ENCODE data around the gene SSX3.
"Not testable (repeated sequence)": the region's sequence is repeated elsewhere in the genome, so short reads cannot be mapped to it uniquely, and the experiment has no call there.

The SSX3 gene

DNA sequence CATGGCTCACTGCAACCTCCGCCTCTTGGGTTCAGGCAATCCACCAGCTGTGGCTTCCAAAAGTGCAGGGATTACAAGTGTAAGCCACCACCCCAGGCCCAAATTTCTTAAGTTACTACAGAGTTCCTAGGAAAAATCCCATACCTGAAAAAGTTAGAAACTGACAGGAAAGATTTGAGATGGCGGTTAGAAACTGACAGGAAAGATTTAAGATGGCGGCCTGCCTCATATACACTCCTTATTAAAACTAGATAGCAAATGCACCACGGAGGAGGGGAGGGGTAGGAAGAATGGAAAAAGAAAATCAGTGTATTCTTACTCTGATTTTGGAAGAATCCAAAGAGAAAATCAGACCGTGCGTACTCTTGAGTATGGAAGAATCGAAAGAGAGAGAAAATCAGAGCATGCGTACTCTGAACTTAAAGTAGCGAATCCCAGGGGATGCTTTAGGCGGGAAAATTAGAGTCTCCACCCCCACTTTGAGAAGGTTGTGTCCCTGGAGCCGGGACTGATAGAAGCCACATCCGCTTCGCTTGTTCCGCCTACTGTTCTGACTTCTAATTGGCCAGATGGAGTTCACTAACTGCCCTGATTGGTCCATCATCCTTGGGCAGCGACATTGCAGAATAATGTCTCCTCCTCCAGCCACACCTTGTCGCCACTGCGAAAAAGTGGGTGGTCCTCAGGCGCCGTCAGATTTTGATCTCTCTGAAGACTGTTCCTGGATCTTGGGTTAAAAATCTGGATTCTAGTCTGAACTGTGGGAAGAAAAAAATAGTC is at the start of gene SSX3:
Gene SSX3 (minus strand): TSS at position 389 of the 780 bp plus-strand sequence. CDS start 1,454 bp downstream, outside the sequence.
- DNase-seq = not testable (repeated sequence)

GRCh38 chrX:48397825-48398224 is 41.3 kb upstream of the SSX3 start:
- DNase-seq = not testable (repeated sequence)

DNA sequence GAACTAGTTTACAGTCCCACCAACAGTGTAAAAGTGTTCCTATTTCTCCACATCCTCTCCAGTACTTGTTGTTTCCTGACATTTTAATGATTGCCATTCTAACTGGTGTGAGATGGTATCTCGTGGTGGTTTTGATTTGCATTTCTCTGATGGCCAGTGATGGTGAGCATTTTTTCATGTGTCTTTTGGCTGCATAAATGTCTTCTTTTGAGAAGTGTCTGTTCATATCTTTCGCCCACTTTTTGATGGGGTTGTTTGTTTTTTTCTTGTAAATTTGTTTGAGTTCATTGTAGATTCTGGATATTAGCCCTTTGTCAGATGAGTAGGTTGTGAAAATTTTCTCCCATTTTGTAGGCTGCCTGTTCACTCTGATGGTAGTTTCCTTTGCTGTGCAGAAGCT is 40.4 kb upstream of the SSX3 start:
- DNase-seq = not testable (repeated sequence)

DNA sequence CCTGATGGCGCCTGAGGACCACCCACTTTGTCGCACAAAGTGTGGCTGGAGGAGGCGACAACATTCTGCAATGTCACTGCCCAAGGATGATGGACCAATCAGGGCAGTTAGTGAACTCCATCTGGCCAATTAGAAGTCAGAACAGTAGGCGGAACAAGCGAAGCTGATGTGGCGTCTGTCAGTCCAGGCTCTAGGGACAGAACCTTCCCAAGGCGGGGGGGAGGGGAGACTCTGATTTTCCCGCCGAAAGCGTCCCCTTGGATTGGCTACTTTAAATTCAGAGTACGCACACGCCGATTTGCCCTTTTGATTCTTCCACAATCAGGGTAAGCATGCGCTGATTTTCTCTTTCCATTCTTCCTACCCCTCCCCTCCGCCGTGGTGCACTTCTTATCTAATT is 26.7 kb upstream of the SSX3 start, which contains the start of gene SSX4:
Gene SSX4 (plus strand): TSS at position 301 of the 400 bp plus-strand sequence. CDS start 515 bp downstream, outside the sequence.
- not testable (repeated sequence) for DNase-seq

GRCh38 chrX:48370408-48370807 is 13.9 kb upstream of the SSX3 start:
- not testable (repeated sequence) for DNase-seq

DNA sequence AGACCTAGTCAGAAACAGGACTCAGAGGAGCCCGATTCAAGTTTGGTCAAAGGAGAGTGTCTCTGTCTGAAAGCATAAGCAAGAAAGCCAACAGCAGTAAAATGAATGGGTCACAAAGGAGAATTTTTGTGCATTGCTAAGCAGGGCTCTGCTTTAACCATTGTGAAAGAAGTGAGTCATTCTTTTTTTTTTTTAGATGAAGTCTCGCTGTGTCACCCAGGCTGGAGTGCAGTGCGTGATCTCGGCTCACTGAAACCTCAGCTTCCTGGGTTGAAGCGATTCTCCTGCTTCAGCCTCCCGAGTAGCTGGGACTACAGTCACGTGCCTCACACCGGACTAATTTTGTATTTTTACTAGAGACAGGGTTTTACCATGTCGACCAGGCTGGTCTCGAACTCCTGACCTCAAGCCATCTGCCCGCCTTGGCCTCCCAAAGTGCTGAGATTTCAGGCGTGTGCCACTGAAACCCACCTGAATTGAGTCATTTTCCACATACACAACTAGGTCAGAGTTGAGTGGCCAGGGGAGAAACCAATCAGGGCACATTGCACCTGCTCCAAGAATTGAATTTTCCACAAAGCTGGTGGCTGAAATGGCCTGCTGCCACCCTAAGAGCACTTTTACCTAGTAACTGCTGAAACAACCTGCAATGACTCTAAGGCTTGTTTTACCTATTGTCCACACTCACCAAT is 11.4 kb upstream of the SSX3 start:
- DNase-seq = not testable (repeated sequence)

GRCh38 chrX:48359281-48359680 is 2.8 kb upstream of the SSX3 start:
- not testable (repeated sequence) for DNase-seq

GRCh38 chrX:48357681-48358080 is 1.2 kb upstream of the SSX3 start:
- no peak for DNase-seq

DNA sequence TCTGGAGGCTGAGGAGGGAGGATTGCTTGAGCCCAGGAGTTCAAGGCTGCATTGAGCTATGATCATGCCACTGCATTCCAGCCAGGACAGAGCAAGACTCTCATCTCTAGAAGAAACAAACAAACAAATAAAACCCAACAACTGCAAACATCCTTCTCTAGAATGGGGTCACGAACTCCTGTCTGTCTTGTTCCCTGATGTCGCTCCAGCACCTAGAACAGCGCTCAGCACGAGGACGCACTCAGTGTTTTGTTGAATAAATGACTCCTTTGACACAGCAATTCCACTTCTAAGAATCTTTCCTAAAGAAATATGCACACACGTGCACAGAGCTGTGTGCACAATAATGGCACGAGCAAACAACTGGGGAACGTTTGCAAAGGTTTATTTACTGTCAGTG is 10.4 kb downstream of the SSX3 start:
- not testable (repeated sequence) for DNase-seq

- not testable (repeated sequence) for DNase-seq
These were observed 42.5 kb downstream of the SSX3 start for GRCh38 chrX:48313996-48314395.

GRCh38 chrX:48306175-48306574 is 50.3 kb downstream of the SSX3 start:
- no peak for DNase-seq

All from activated naive CD4-positive, alpha-beta T cell (primary cell).